DOHH2 (cell line): Measurements from ENCODE around the gene TRAPPC2L.

ENCODE experiments used
- H3F3A ChIP-seq: fragments of 200-600 bp; sonication (generic), shearing (Covaris generic); 2 replicates; pipeline ENCODE4 v1.6.0; 2016; ENCODE audit warnings: antibody characterized with exemption, mild to moderate bottlenecking; ENCODE audit not compliant: control insufficient read depth, insufficient read depth
- H3K27ac ChIP-seq: fragments of 200-600 bp; sonication (generic); 2 replicates; pipeline ENCODE4 v1.5.1; 2014; ENCODE audit warnings: low read depth, mild to moderate bottlenecking, low read length, moderate library complexity
- H3K27me3 ChIP-seq: fragments of 200-600 bp; sonication (generic); 2 replicates; pipeline ENCODE4 v1.6.1; 2014; ENCODE audit warnings: mild to moderate bottlenecking, low read length, mixed read lengths; ENCODE audit not compliant: control insufficient read depth
- H3K36me3 ChIP-seq: fragments of 200-600 bp; sonication (generic); 2 replicates; pipeline ENCODE4 v1.6.1; 2014; ENCODE audit warnings: mild to moderate bottlenecking, low read length, moderate library complexity, mixed read lengths; ENCODE audit not compliant: control insufficient read depth
- H3K4me1 ChIP-seq: fragments of 200-600 bp; sonication (generic); 2 replicates; pipeline ENCODE4 v1.6.1; 2014; ENCODE audit warnings: mild to moderate bottlenecking, low read length, mixed read lengths; ENCODE audit not compliant: control insufficient read depth
- H3K4me2 ChIP-seq: fragments of 200-600 bp; sonication (generic); 2 replicates; pipeline ENCODE4 v1.6.0; 2014; ENCODE audit warnings: mild to moderate bottlenecking, low read length, moderate library complexity
- H3K4me3 ChIP-seq: fragments of 200-600 bp; sonication (generic); 2 replicates; pipeline ENCODE4 v1.5.1; 2014; ENCODE audit warnings: mild to moderate bottlenecking, low read length, mixed read lengths
- H3K79me2 ChIP-seq: fragments of 200-600 bp; sonication (generic); 2 replicates; pipeline ENCODE4 v1.6.1; 2014; ENCODE audit warnings: mild to moderate bottlenecking, low read length, mixed read lengths; ENCODE audit not compliant: control insufficient read depth
- H3K9me2 ChIP-seq: fragments of 200-600 bp; sonication (generic); replicated peaks from 2 replicates; pipeline ENCODE4 v1.6.1; 2014; ENCODE audit warnings: mild to moderate bottlenecking, low read length, mixed read lengths; ENCODE audit not compliant: control insufficient read depth
- H3K9me3 ChIP-seq: fragments of 200-600 bp; sonication (generic); 2 replicates; pipeline ENCODE4 v1.6.1; 2014; ENCODE audit warnings: antibody characterized with exemption, low read length, mixed read lengths; ENCODE audit not compliant: control insufficient read depth, insufficient read depth
- H4K20me1 ChIP-seq: fragments of 200-600 bp; sonication (generic); 2 replicates; pipeline ENCODE4 v1.6.0; 2014; ENCODE audit warnings: low read depth, mild to moderate bottlenecking, antibody characterized with exemption, low read length, moderate library complexity; ENCODE audit not compliant: control insufficient read depth, insufficient read depth
- CTCF ChIP-seq: fragments of 200-600 bp; sonication (generic); IDR thresholded peaks from one replicate; pipeline ENCODE4 v1.5.1; 2014; ENCODE audit warnings: antibody characterized with exemption, mild to moderate bottlenecking, low read depth, low read length; ENCODE audit not compliant: poor library complexity, severe bottlenecking
- EZH2phosphoT487 ChIP-seq: fragments of 200-600 bp; sonication (generic); IDR thresholded peaks from 2 replicates; pipeline ENCODE4 v1.6.1; 2017; ENCODE audit warnings: borderline replicate concordance, mild to moderate bottlenecking, antibody characterized with exemption, low read length, moderate library complexity, mixed read lengths

The TRAPPC2L gene

GRCh38 chr16:88855176-88855575 lies 1.8 kb upstream of the TRAPPC2L start:
- H3K27me3 ChIP-seq, result no peaks in the 10 kb centered on the region
- 0 out of 2 replicates have a peak overlapping the region, but pooled peaks have one; percentile 2 for H3K4me2 ChIP-seq
- no peaks in the 10 kb centered on the region for H3K9me2 ChIP-seq
- H3K27ac ChIP-seq, result no peak overlapping the region
- no peaks in the 10 kb centered on the region for H4K20me1 ChIP-seq
- peaks cover 14% of the 10 kb centered on the region for H3K36me3 ChIP-seq
- H3K4me1 ChIP-seq, result peaks cover 30% of the 10 kb centered on the region
- peaks cover 14% of the 10 kb centered on the region for H3K79me2 ChIP-seq
- H3F3A ChIP-seq, result peaks cover 7% of the 10 kb centered on the region
- H3K9me3 ChIP-seq, result no peaks in the 10 kb centered on the region
- no peak overlapping the region for H3K4me3 ChIP-seq
- TF ChIP-seq EZH2phosphoT487, result no peak
- TF ChIP-seq CTCF, result no peak

- TF ChIP-seq CTCF (no peak), EZH2phosphoT487 (no peak)
Observed at GRCh38 chr16:88855736-88856121, 1.2 kb upstream of the TRAPPC2L start.

GRCh38 chr16:88856122-88856827 lies 652 bp upstream of the TRAPPC2L start:
- no peak overlapping the region for H3K27ac ChIP-seq
- peaks cover 30% of the 10 kb centered on the region for H3K4me1 ChIP-seq
- no peaks in the 10 kb centered on the region for H3K9me2 ChIP-seq
- no peak for TF ChIP-seq CTCF
- TF ChIP-seq EZH2phosphoT487, result no peak
- no peaks in the 10 kb centered on the region for H3K27me3 ChIP-seq
- H3K79me2 ChIP-seq, result peaks cover 14% of the 10 kb centered on the region
- peaks cover 20% of the 10 kb centered on the region for H3K36me3 ChIP-seq
- H4K20me1 ChIP-seq, result no peaks in the 10 kb centered on the region
- peak overlapping the region; percentile 50 for H3K4me2 ChIP-seq
- no peaks in the 10 kb centered on the region for H3K9me3 ChIP-seq
- H3F3A ChIP-seq, result peaks cover 7% of the 10 kb centered on the region
- peak overlapping the region; percentile 77 for H3K4me3 ChIP-seq

More at GRCh38 chr16:88855736-88856121, 1.2 kb upstream of the TRAPPC2L start:
- H3K4me1 ChIP-seq, result peaks cover 30% of the 10 kb centered on the region
- peaks cover 7% of the 10 kb centered on the region for H3F3A ChIP-seq
- no peaks in the 10 kb centered on the region for H3K9me3 ChIP-seq
- H3K4me3 ChIP-seq, result peak overlapping the region; percentile 39; the same call in 1 of the 2 replicates
- H3K4me2 ChIP-seq, result peak overlapping the region; percentile 47; the same call in 1 of the 2 replicates
- H4K20me1 ChIP-seq, result no peaks in the 10 kb centered on the region
- no peaks in the 10 kb centered on the region for H3K27me3 ChIP-seq
- no peaks in the 10 kb centered on the region for H3K9me2 ChIP-seq
- H3K79me2 ChIP-seq, result peaks cover 14% of the 10 kb centered on the region
- no peak overlapping the region for H3K27ac ChIP-seq
- H3K36me3 ChIP-seq, result peaks cover 17% of the 10 kb centered on the region
